ENCODE measurements around the gene PRDM5.

Gene PRDM5

DNA sequence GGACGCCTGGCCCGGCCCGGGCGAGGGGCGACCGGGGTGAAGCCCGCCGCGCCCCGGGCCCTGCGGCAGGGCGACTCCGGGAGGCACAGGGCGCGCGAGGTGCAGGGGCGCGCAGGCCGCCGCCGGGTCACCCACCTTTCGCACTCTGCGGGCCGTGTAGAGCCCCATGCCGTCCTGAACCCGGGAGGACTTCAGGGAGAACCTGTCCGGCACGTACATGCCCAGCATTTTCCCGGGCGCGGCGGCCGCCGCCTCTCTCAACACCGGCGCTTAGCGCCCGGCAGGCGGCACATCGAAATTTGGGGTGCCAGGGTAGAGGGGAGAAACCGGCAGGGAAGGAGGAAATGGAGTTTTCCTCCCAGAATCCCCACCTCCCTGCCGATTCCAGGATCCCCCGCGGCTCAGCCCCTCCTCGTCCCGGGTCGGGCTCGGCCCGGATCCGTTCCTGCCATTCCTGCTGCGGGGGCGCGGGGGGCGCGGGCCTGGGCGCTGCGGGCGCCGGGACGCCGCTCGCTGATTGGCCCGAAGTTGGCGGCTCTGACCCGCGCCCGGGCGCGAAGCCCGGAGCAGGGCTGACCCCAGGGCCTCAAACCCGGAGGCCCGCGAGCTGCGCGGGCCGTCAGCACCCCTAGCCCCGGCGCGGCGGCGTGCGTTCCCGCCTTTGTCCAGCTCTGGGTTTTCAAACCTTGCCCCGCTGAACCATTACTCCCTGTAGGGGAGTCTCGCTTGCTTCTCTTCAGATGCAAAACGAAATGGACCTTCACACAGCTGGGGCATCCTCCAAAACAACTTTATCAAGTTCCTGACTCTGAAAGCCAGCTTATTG lies at the start of gene PRDM5:
Gene PRDM5, minus strand, starts transcription at position 346 of the 826 bp plus-strand sequence. Its CDS starts 118 bp downstream, at position 228.
- peak within 1 kb of the TSS; percentile 66 for H3K4me3 ChIP-seq (replicated peaks; ENCODE audit: low read depth, low read length)
- TF ChIP-seq CTCF (IDR thresholded peaks at IDR 0.05; ENCODE audit: low read length, missing control alignments), result peak; percentile 21
- DNase-seq (ENCODE audit: low read depth), result peak; percentile 60

- TF ChIP-seq CTCF (IDR thresholded peaks at IDR 0.05; ENCODE audit: low read length, missing control alignments), result no peak
- DNase-seq (ENCODE audit: low read depth), result no peak
- no peak overlapping the region for H3K4me3 ChIP-seq (replicated peaks; ENCODE audit: low read depth, low read length)
Observed at GRCh38 chr4:120971884-120972283, 49.4 kb upstream of the PRDM5 start.

DNA sequence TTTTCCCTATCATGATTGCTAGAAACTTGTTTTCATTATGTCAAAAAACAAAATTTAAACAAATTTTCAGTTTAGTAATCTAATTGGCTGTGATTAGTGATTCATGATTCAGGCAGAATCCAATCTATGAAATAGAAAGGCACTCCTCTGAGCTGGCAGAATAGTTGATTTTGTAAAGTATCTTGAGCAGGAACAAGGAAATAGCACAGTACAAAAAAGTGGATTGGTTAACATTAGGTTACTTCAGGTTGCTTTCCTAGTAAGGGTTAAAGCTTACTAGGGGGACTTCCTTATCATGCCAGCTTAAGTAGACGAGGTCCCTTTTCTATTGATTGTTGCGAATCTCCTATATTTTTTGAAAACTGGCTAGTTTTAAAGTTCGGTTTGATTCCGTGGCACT lies 43.4 kb upstream of the PRDM5 start:
- TF ChIP-seq CTCF (IDR thresholded peaks at IDR 0.05; ENCODE audit: low read length, missing control alignments), result no peak
- no peak overlapping the region for H3K4me3 ChIP-seq (replicated peaks; ENCODE audit: low read depth, low read length)
- DNase-seq (ENCODE audit: low read depth), result no peak

DNA sequence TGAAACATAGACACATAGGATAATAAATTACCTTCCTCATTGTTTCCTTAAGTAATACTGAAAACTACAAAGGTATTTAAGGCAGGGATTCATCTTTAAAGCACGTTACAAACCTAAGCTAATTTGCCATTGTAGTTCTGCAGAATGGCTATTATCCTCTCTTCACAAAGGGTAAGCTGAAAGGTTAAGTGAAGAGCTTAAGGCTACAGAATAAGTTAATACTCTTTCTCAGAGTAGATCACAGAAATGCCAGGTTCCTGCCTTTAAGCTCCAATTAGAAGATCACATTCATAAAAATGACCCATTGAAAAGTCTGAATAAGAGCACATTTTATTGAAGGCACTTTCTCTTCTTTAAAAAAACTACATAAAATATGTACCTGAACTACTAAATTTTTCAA lies 42.1 kb upstream of the PRDM5 start:
- no peak overlapping the region for H3K4me3 ChIP-seq (replicated peaks; ENCODE audit: low read depth, low read length)
- no peak for DNase-seq (ENCODE audit: low read depth)
- TF ChIP-seq CTCF (IDR thresholded peaks at IDR 0.05; ENCODE audit: low read length, missing control alignments), result no peak

- no peak for TF ChIP-seq CTCF (IDR thresholded peaks at IDR 0.05; ENCODE audit: low read length, missing control alignments)
- no peak for DNase-seq (ENCODE audit: low read depth)
- H3K4me3 ChIP-seq (replicated peaks; ENCODE audit: low read depth, low read length), result no peak overlapping the region
Observed at GRCh38 chr4:120963449-120963848, 40.9 kb upstream of the PRDM5 start.

DNA sequence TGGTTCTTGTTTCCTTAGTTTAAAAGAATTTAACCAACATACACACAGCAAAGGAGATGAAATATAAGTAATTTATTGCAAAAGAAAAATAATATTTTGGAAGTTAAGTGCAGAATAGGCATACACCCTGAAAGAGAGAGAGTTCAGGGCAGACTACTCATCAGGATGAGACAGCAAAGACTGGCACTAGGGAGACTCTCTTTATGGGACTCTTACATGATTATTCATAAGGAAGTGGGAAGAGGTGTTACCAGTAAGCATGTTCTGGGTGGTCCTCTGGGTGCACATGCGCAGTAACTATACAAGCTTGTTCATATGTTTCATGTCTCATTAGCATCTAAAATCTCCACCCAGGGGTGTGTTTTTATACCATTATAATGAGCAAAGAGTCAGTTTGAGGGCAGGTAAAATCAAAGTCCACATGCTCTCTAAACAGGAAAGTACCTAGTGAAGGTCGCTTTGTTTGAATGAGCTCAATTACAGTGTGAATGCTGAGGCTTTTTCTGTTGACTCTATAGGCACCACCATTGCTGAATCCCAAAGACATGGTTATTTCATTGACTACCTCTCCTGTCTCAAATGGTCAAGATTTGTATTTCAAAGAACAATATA lies 38.2 kb upstream of the PRDM5 start:
- no peak overlapping the region for H3K4me3 ChIP-seq (replicated peaks; ENCODE audit: low read depth, low read length)
- no peak for TF ChIP-seq CTCF (IDR thresholded peaks at IDR 0.05; ENCODE audit: low read length, missing control alignments)
- DNase-seq (ENCODE audit: low read depth), result no peak
